WTC11 (cell line): ENCODE measurements around the gene SUSD1.

ENCODE experiments used
- MYBL2 ChIP-seq: sonication (generic); formaldehyde crosslinking; IDR thresholded peaks from 2 replicates; pipeline ENCODE4 v1.8.1; 2023; ENCODE audit warnings: mild to moderate bottlenecking, moderate library complexity, missing genetic modification reagents
- TF ChIP-seq, protein P1 (sequence below): fragments of 200-600 bp; IDR thresholded peaks from 2 replicates; pipeline ENCODE4 v1.8.0; 2022; ENCODE audit warnings: antibody characterized with exemption
- TF ChIP-seq, protein P2 (sequence below): sonication (generic); formaldehyde crosslinking; conservative IDR thresholded peaks from 2 replicates; pipeline ENCODE4 v1.8.1; 2022; ENCODE audit warnings: mild to moderate bottlenecking, missing genetic modification reagents

DNA sequence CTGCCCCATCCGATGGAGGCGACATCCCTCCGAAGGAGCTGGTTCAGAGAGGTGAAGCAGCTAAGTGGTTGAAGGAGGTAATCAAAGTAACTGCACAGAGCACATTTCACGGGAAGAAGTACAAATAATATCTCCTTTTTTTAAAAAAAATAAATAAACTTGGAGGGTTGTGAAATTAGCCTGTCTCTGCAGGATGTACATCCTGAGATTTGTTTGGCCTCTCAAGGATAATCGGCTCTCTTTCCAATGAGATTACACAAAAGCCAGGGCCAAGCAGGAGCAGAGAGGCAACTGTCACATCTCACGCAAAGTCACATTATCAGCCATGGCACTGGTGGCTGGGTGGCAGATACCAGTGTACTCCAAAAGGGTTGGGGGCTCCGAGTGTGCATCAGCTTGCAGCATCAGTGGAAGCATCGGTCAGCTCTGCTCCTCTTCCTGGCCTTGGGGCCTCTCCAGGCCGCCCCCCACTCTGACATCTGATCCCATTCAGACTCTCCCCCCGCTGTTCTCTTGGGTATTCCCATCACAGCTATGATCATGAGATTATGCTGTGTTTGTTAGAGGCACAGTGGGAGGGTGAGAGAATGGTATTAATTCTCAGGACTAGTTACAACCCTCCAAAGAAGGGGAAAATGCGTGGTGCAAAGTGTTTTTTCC is 168.6 kb downstream of the SUSD1 start:
- TF ChIP-seq, protein P1, sequence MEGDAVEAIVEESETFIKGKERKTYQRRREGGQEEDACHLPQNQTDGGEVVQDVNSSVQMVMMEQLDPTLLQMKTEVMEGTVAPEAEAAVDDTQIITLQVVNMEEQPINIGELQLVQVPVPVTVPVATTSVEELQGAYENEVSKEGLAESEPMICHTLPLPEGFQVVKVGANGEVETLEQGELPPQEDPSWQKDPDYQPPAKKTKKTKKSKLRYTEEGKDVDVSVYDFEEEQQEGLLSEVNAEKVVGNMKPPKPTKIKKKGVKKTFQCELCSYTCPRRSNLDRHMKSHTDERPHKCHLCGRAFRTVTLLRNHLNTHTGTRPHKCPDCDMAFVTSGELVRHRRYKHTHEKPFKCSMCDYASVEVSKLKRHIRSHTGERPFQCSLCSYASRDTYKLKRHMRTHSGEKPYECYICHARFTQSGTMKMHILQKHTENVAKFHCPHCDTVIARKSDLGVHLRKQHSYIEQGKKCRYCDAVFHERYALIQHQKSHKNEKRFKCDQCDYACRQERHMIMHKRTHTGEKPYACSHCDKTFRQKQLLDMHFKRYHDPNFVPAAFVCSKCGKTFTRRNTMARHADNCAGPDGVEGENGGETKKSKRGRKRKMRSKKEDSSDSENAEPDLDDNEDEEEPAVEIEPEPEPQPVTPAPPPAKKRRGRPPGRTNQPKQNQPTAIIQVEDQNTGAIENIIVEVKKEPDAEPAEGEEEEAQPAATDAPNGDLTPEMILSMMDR: no peak
- no peak for TF ChIP-seq MYBL2 (CRISPR knock-in tag)
- TF ChIP-seq, protein P2, sequence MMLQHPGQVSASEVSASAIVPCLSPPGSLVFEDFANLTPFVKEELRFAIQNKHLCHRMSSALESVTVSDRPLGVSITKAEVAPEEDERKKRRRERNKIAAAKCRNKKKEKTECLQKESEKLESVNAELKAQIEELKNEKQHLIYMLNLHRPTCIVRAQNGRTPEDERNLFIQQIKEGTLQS (CRISPR knock-in tag): no peak
